Inferior parietal cortex (tissue), 1 donor: ENCODE measurements around the gene SSR2.
A peak's percentile ranks its signal among the peaks of the same experiment; 100 is the strongest.

ENCODE experiments used
- DNase-seq: peaks from one replicate; pipeline ENCODE4 v3.0.0-alpha.2; 2016; ENCODE audit errors: extremely low spot score

Gene SSR2

GRCh38 chr1:155974208-155975115 is 46.3 kb downstream of the SSR2 start:
- no peak for DNase-seq

GRCh38 chr1:155973723-155974122 is 47.0 kb downstream of the SSR2 start:
- no peak for DNase-seq

- DNase-seq: no peak
Observed at GRCh38 chr1:155971910-155972809, 48.6 kb downstream of the SSR2 start.

- DNase-seq: peak; percentile 64
Observed at GRCh38 chr1:155970531-155971167, 50.1 kb downstream of the SSR2 start.

- no peak for DNase-seq
Observed at GRCh38 chr1:155969377-155969791, 51.4 kb downstream of the SSR2 start.

- DNase-seq: no peak
Observed at GRCh38 chr1:155968670-155969069, 52.1 kb downstream of the SSR2 start.

- no peak for DNase-seq
Observed at GRCh38 chr1:155968051-155968400, 52.7 kb downstream of the SSR2 start.

GRCh38 chr1:155967341-155968050 is 53.3 kb downstream of the SSR2 start:
- no peak for DNase-seq

- DNase-seq: no peak
Observed at GRCh38 chr1:155966750-155967149, 54.0 kb downstream of the SSR2 start.

GRCh38 chr1:155966135-155966534 is 54.6 kb downstream of the SSR2 start:
- no peak for DNase-seq

GRCh38 chr1:155964193-155964592 is 56.6 kb downstream of the SSR2 start:
- peak; percentile 44 for DNase-seq

- no peak for DNase-seq
Observed at GRCh38 chr1:155962599-155963211, 58.0 kb downstream of the SSR2 start.

- DNase-seq: no peak
Observed at GRCh38 chr1:155961937-155962336, 58.8 kb downstream of the SSR2 start.

- DNase-seq: peak; percentile 70
Observed at GRCh38 chr1:155960081-155960745, 60.5 kb downstream of the SSR2 start.
